Stimulated activated CD8-positive, alpha-beta memory T cell treated with anti-CD3 and anti-CD28 coated beads, Interleukin-7, amount 100 ng/mL, for 1 hour (primary cell): Measurements from ENCODE around the gene NMB.

Source experiments
- DNase-seq, 2 donors: peaks; one replicate each; pipeline ENCODE4 v3.0.0-alpha.2; 2020; ENCODE audit warnings: low read depth in 2 of 2

NMB gene

DNA sequence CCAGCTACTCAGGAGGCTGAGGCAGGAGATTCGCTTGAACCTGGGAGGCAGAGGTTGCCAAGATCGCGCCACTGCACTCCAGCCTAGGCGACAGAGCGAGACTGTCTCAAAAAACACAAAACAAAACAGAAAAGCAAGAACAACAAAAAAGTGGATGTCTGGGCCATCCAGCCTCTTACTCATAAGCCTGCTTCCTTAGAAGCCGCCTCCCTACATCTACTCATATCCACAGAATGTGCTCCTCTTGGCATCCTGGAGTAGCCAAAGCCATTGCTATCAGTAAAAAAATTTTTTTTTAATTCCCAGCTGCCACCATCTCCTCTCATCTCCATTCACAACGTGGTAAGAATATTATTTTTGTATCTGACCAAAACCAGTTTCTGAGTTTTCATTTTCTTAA lies 46.4 kb downstream of the NMB start:
- DNase-seq: no peak

DNA sequence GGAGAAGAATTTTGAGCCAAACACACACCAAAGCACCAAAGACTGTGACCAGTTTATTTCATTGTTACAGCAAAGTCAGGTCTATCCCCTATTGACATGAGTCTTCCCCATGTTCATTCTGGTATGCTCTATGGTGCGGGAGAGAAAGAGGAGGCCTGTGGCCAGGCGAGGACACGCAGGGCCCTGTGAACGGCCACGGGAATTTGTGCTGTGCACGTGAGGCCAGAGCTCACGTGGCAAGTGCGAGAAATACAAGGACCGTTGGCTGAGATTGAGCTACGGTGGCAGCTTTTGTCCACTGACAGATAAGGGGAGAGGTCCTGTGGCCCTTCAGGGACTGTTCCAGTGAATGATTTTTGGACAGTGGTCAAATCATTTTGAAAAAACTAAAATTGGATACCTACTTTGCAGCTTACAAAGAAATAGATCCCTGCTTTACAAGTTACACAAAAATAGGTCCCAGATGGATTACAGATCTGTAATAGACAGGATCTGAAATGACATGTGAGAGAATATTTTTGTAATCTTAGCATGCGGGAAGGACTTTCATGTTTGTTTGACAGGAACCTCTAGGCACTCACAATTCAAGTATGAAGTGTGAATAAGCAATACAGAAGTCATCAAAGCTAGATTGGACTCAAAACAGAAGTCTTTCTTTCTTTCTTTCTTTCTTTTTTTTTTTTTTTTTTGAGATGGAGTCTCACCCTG lies 48.0 kb downstream of the NMB start:
- DNase-seq: no peak

DNA sequence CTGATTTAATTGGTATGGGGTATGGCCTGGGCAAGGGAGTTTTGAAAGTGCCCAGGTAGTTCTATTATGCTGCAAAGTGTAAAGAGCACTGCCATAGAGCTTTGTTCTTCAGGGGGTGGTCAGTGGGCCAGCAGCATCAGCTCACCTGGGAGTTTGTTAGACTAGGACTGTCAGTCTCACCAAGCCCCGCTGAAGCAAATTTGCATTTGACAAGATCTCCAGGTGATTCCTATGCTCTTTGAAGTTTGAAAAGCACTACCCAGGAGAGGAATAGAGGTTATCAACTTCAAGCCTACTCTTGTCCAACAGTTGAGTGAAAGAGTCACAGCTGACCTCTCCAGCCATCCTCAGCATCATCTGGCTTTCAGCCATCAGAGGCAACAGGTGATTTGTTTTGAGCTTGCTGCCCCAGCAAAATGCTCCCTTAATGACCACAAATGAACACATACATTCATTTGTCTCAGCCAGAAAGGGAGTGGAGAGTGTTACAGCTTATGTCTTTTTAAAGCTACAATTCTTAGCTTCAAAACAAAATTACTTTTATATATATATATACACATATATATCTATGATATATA lies 49.2 kb downstream of the NMB start:
- DNase-seq: no peak

DNA sequence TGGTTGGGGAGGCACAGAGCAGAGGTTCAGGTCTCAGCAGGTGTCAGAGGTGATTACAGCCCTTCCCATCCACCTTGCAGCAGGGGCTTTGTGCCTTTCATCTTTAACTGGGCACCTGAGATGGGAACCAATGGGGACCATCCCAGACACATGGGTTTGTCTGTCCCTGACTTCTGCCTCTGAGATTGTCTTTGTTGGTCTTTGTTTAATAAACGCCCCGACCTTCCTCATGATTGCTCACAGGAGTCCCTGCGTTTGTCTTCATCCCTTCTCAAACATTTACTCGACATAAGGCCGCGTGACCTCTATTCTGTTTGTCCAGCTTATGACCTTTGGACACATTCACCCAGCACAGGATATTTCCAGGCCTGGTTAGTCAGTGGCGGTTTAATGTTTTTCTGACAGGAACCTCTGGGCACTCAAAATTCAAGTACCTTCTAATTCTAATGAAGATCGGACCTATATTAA lies 51.3 kb downstream of the NMB start:
- DNase-seq: no peak

DNA sequence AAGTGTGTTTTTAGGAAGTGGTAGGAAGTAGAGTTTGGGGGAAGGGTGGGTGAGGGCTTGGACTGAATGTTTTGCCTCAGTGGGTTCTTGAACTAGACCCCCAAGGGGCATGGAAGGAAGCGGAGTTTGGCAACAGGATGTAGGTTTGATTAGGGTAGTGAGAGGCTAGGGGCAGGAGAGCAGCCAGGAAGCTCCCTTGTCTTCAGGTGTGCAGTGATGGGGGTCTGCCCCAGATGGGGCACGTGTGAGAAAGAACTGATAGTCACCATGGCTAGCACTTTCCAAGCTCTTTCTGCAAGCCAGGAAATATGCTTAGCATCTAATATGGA lies 52.5 kb downstream of the NMB start:
- DNase-seq: no peak
